K562 (cell line): Measurements from ENCODE around the gene BTBD10. TPM values are rescaled to one million over a fixed set of nuclear protein-coding genes. Genes with fewer than 3 reads are reported as not detected.
A peak's percentile ranks its signal among the peaks of the same experiment; 100 is the strongest.

Experiments
- CREBBP ChIP-seq: IDR thresholded peaks from one replicate; pipeline ENCODE4 v1.6.1; 2012; ENCODE audit warnings: low read depth, mild to moderate bottlenecking, control low read depth, inconsistent platforms, low read length
- GTF2F1 ChIP-seq: IDR thresholded peaks from 2 replicates; pipeline ENCODE4 v1.6.1; 2011; ENCODE audit warnings: low read depth, low read length, improper control_type of control experiment
- MBD2 ChIP-seq: sonication (generic); IDR thresholded peaks from 2 replicates; pipeline ENCODE4 v1.6.1; 2016; ENCODE audit warnings: low read depth, borderline replicate concordance
- PCBP1 ChIP-seq: fragments of 200-400 bp; formaldehyde crosslinking; IDR thresholded peaks from 2 replicates; pipeline ENCODE4 v1.6.1; 2018; ENCODE audit warnings: mild to moderate bottlenecking, low read depth, low read length; ENCODE audit not compliant: poor library complexity, severe bottlenecking
- POLR3G ChIP-seq: IDR thresholded peaks from 2 replicates; pipeline ENCODE4 v1.6.1; 2011; ENCODE audit not compliant: insufficient read length, insufficient replicate concordance; ENCODE audit errors: extremely low read depth
- RBM15 ChIP-seq: fragments of 200-400 bp; formaldehyde crosslinking; IDR thresholded peaks from 2 replicates; pipeline ENCODE4 v1.6.1; 2018; ENCODE audit warnings: mild to moderate bottlenecking, low read length, moderate library complexity; ENCODE audit not compliant: insufficient read depth
- RFX5 ChIP-seq: IDR thresholded peaks from 2 replicates; pipeline ENCODE4 v1.6.1; 2011; ENCODE audit warnings: low read depth, mild to moderate bottlenecking, improper control_type of control experiment, low read length
- SRSF9 ChIP-seq: fragments of 200-400 bp; formaldehyde crosslinking; IDR thresholded peaks from 2 replicates; pipeline ENCODE4 v1.6.1; 2017; ENCODE audit warnings: low read depth, low read length, borderline replicate concordance
- TFAM ChIP-seq: fragments of 250-450 bp; sonication (Bioruptor Pico); conservative IDR thresholded peaks from 2 replicates; pipeline ENCODE4 v1.5.0; 2021; ENCODE audit warnings: mild to moderate bottlenecking, moderate library complexity
- TSC22D4 ChIP-seq: fragments of 450-650 bp; IDR thresholded peaks from 2 replicates; pipeline ENCODE4 v1.6.1; 2016; ENCODE audit warnings: missing genetic modification characterization, missing biosample characterization, control low read depth
- ZNF507 ChIP-seq: conservative IDR thresholded peaks from 2 replicates; pipeline ENCODE4 v1.6.1; 2017; ENCODE audit warnings: missing genetic modification characterization, missing compliant biosample characterization
- ZNF77 ChIP-seq: fragments of 250-450 bp; sonication (Bioruptor Pico); IDR thresholded peaks from 2 replicates; pipeline ENCODE4 v1.5.0; 2020
- polyA plus RNA-seq, 8 experiments: library from polyadenylated mRNA; depleted of rRNA in 4 of 8; stranded (reverse) in 5 of 8; unstranded in 3 of 8; fragments of >200 nt; fragmentation: Nextera tagmentation in 2 of 8; fragmentation: Illumina TruSeq in 1 of 8; extraction: Ambion mirVana in 2 of 8; extraction: Trizol in 1 of 8; gene quantifications; 2 replicates each; pipeline versions ENCODE4 v1.2.1 to v1.2.3, GENCODE V29; 2011 to 2014; ENCODE audit warnings: inconsistent platforms in 1 of 8, missing spikeins in 1 of 8
- total RNA-seq, 7 experiments: library from RNA; depleted of rRNA in 6 of 7; stranded (reverse); fragments of >200 nt in 6 of 7; fragmentation: Illumina TruSeq in 2 of 7; extraction: Trizol in 2 of 7; gene quantifications; 2 replicates each; pipeline versions ENCODE4 v1.2.1 to v1.2.3, GENCODE V29; 2011 to 2021; ENCODE audit warnings: low replicate concordance in 1 of 7
- TF ChIP-seq, protein P1 (sequence below), 3 experiments: IDR thresholded peaks in 2 of 3; conservative IDR thresholded peaks in 1 of 3; 2 replicates each; pipeline ENCODE4 v1.5.1; 2011 to 2012; ENCODE audit warnings: low read length in 3 of 3, mild to moderate bottlenecking in 3 of 3, control low read depth in 2 of 3, improper control_type of control experiment in 1 of 3, inconsistent platforms in 1 of 3, low read depth in 1 of 3, mixed read lengths in 1 of 3, moderate library complexity in 1 of 3; ENCODE audit not compliant: insufficient read depth in 2 of 3
- TF ChIP-seq, protein P2 (sequence below): IDR thresholded peaks from 2 replicates; pipeline ENCODE4 v1.6.1; 2011; ENCODE audit warnings: borderline replicate concordance, low read depth, mild to moderate bottlenecking, moderate library complexity, low read length; ENCODE audit not compliant: insufficient read depth, poor library complexity, severe bottlenecking
- TF ChIP-seq, protein P3 (sequence below): sonication (generic); formaldehyde crosslinking; IDR thresholded peaks from 2 replicates; pipeline ENCODE4 v1.8.0; 2023; ENCODE audit warnings: missing genetic modification reagents, mild to moderate bottlenecking, borderline replicate concordance

Gene BTBD10
- total and polyA plus RNA-seq, 9 of the 15 experiments (the other 6 are each of a cell fraction or from before 2014, with no cell fraction given): 11.6 to 22.8 (median 16.3) TPM

- TF ChIP-seq, protein P1, sequence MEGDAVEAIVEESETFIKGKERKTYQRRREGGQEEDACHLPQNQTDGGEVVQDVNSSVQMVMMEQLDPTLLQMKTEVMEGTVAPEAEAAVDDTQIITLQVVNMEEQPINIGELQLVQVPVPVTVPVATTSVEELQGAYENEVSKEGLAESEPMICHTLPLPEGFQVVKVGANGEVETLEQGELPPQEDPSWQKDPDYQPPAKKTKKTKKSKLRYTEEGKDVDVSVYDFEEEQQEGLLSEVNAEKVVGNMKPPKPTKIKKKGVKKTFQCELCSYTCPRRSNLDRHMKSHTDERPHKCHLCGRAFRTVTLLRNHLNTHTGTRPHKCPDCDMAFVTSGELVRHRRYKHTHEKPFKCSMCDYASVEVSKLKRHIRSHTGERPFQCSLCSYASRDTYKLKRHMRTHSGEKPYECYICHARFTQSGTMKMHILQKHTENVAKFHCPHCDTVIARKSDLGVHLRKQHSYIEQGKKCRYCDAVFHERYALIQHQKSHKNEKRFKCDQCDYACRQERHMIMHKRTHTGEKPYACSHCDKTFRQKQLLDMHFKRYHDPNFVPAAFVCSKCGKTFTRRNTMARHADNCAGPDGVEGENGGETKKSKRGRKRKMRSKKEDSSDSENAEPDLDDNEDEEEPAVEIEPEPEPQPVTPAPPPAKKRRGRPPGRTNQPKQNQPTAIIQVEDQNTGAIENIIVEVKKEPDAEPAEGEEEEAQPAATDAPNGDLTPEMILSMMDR (IDR thresholded peaks at IDR 0.05 in 2 of 3, conservative IDR thresholded peaks at IDR 0.05 in 1 of 3; ENCODE audit: insufficient read depth in 2 of 3, low read depth in 1 of 3, low read length in 3 of 3): peak in 1 of 3 experiments; percentile 50; a peak in 2 of 6 replicates
- no peak for TF ChIP-seq CREBBP
- TF ChIP-seq RFX5: no peak
- TF ChIP-seq, protein P2, sequence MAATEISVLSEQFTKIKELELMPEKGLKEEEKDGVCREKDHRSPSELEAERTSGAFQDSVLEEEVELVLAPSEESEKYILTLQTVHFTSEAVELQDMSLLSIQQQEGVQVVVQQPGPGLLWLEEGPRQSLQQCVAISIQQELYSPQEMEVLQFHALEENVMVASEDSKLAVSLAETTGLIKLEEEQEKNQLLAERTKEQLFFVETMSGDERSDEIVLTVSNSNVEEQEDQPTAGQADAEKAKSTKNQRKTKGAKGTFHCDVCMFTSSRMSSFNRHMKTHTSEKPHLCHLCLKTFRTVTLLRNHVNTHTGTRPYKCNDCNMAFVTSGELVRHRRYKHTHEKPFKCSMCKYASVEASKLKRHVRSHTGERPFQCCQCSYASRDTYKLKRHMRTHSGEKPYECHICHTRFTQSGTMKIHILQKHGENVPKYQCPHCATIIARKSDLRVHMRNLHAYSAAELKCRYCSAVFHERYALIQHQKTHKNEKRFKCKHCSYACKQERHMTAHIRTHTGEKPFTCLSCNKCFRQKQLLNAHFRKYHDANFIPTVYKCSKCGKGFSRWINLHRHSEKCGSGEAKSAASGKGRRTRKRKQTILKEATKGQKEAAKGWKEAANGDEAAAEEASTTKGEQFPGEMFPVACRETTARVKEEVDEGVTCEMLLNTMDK: no peak
- TF ChIP-seq ZNF77 (CRISPR knock-in tag): no peak
- TF ChIP-seq TSC22D4: no peak
- TF ChIP-seq SRSF9: no peak
- no peak for TF ChIP-seq RBM15
- no peak for TF ChIP-seq TFAM (CRISPR knock-in tag)
- TF ChIP-seq, protein P3, sequence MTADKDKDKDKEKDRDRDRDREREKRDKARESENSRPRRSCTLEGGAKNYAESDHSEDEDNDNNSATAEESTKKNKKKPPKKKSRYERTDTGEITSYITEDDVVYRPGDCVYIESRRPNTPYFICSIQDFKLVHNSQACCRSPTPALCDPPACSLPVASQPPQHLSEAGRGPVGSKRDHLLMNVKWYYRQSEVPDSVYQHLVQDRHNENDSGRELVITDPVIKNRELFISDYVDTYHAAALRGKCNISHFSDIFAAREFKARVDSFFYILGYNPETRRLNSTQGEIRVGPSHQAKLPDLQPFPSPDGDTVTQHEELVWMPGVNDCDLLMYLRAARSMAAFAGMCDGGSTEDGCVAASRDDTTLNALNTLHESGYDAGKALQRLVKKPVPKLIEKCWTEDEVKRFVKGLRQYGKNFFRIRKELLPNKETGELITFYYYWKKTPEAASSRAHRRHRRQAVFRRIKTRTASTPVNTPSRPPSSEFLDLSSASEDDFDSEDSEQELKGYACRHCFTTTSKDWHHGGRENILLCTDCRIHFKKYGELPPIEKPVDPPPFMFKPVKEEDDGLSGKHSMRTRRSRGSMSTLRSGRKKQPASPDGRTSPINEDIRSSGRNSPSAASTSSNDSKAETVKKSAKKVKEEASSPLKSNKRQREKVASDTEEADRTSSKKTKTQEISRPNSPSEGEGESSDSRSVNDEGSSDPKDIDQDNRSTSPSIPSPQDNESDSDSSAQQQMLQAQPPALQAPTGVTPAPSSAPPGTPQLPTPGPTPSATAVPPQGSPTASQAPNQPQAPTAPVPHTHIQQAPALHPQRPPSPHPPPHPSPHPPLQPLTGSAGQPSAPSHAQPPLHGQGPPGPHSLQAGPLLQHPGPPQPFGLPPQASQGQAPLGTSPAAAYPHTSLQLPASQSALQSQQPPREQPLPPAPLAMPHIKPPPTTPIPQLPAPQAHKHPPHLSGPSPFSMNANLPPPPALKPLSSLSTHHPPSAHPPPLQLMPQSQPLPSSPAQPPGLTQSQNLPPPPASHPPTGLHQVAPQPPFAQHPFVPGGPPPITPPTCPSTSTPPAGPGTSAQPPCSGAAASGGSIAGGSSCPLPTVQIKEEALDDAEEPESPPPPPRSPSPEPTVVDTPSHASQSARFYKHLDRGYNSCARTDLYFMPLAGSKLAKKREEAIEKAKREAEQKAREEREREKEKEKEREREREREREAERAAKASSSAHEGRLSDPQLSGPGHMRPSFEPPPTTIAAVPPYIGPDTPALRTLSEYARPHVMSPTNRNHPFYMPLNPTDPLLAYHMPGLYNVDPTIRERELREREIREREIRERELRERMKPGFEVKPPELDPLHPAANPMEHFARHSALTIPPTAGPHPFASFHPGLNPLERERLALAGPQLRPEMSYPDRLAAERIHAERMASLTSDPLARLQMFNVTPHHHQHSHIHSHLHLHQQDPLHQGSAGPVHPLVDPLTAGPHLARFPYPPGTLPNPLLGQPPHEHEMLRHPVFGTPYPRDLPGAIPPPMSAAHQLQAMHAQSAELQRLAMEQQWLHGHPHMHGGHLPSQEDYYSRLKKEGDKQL (CRISPR knock-in tag): no peak
- no peak for TF ChIP-seq GTF2F1
- TF ChIP-seq POLR3G: no peak
- TF ChIP-seq ZNF507 (tag): no peak
- TF ChIP-seq PCBP1: no peak
- peak; percentile 71; the same call in 1 of the 2 replicates for TF ChIP-seq MBD2
These were observed at the start of gene BTBD10 (continued) for GRCh38 chr11:13462901-13463778.
